ENCODE results near the gene PGM2.

DNA sequence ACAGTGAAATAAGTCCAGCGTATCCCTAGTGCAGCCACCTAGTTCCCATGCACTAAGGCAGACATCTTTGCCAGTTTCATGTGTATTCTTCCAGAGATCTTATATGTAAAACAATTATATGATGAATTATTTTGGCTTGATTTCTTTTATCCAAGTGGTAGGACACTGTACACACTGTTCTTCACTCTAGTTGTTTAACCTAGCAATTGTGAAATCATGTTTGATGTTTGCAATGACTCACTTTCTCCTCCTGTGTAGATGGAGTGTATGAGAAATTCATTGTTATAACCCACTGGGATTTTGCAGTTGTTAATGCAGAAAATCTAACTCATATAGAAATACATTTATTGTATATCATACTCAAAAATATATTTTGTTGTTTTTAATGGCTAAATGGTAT is 46.9 kb downstream of the PGM2 start:
- TF ChIP-seq, protein P1, sequence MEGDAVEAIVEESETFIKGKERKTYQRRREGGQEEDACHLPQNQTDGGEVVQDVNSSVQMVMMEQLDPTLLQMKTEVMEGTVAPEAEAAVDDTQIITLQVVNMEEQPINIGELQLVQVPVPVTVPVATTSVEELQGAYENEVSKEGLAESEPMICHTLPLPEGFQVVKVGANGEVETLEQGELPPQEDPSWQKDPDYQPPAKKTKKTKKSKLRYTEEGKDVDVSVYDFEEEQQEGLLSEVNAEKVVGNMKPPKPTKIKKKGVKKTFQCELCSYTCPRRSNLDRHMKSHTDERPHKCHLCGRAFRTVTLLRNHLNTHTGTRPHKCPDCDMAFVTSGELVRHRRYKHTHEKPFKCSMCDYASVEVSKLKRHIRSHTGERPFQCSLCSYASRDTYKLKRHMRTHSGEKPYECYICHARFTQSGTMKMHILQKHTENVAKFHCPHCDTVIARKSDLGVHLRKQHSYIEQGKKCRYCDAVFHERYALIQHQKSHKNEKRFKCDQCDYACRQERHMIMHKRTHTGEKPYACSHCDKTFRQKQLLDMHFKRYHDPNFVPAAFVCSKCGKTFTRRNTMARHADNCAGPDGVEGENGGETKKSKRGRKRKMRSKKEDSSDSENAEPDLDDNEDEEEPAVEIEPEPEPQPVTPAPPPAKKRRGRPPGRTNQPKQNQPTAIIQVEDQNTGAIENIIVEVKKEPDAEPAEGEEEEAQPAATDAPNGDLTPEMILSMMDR (IDR thresholded peaks at IDR 0.05; ENCODE audit: extremely low read depth in 1 of 2, insufficient read depth in 1 of 2, low read depth in 1 of 2, low read length in 2 of 2): no peak
- TF ChIP-seq POLR2AphosphoS5 (IDR thresholded peaks at IDR 0.05; ENCODE audit: insufficient read depth, low read depth, low read length) (no peak), POLR2A (IDR thresholded peaks at IDR 0.05; ENCODE audit: low read depth, low read length) (no peak), EZH2 (IDR thresholded peaks at IDR 0.05; ENCODE audit: borderline replicate concordance, low read depth, low read length, severe bottlenecking) (no peak), GATA2 (IDR thresholded peaks at IDR 0.05; ENCODE audit: insufficient read depth, insufficient read length, low read depth, low read length) (no peak)
- TF ChIP-seq, protein P2, sequence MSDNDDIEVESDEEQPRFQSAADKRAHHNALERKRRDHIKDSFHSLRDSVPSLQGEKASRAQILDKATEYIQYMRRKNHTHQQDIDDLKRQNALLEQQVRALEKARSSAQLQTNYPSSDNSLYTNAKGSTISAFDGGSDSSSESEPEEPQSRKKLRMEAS (IDR thresholded peaks at IDR 0.05; ENCODE audit: insufficient read depth, insufficient read length): no peak
